Activated CD8-positive, alpha-beta memory T cell treated with anti-CD3 and anti-CD28 coated beads for 24 hours (primary cell): ENCODE measurements around the gene TNFRSF13B.
"Not testable (repeated sequence)": the region's sequence is repeated elsewhere in the genome, so short reads cannot be mapped to it uniquely, and the experiment has no call there.

Experiments
- DNase-seq: peaks from one replicate; pipeline ENCODE4 v3.0.0-alpha.2; 2020

The TNFRSF13B gene

DNA sequence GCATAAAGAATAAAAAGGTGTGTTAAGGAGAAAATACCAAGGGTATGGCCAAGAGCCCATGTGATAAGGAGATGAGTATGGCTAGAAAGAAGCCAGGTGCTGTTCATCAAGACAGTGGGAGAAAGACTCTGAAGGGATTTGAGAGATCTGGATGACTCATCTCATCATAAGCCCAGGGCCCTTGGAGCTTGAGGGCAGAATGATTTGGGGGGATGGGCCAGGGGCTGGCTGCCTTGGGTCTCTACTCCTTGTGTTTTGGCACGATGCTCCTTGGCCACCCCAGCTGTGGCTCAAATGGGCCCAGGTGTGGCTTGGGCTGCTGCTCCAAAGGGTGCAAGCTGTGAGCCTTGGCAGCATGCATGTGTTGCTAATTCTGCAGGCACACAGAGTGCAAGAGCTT is 14.5 kb upstream of the TNFRSF13B start:
- no peak for DNase-seq

DNA sequence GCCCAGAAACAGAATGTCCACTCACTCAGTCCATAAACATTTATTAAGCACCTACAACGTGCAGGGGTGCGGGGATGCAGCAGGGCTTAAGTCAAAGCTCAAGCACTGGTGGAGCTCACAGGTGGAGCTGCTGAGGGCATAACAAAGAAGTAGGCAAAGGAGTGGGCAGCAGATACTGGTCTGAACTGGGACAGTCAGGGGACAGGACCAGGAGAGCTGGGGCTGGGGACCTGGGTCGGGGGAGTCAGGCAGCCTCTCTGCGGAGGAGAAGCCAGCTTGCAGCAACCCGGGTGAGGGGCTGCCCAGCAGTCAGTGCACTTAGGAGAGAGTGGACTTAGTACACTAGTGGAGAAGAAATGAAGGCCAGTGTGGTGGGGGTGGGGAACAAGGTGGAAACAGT is 10.0 kb upstream of the TNFRSF13B start:
- DNase-seq: peak; percentile 40

GRCh38 chr17:16980813-16981731 is 9.2 kb upstream of the TNFRSF13B start:
- peak; percentile 28 for DNase-seq

DNA sequence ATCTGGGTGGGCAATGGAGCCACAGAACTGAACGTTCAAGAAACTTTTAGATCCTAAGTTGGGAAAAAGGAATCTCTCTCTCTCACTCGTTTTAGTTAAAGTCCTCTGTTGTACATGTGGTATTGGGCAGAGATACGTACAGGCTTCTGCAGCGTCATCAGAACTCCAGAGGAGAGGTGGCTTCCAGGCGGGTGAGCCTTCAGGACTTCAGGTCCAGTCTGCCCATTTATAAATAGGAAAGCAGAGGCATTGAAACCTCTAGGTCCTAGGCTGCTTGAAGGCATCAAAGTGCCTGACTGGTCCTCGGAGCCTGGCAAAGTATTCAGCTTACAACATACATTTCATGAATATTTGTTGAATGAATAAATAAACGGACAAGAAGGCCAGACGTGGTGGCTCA is 8.1 kb upstream of the TNFRSF13B start:
- peak; percentile 5 for DNase-seq

DNA sequence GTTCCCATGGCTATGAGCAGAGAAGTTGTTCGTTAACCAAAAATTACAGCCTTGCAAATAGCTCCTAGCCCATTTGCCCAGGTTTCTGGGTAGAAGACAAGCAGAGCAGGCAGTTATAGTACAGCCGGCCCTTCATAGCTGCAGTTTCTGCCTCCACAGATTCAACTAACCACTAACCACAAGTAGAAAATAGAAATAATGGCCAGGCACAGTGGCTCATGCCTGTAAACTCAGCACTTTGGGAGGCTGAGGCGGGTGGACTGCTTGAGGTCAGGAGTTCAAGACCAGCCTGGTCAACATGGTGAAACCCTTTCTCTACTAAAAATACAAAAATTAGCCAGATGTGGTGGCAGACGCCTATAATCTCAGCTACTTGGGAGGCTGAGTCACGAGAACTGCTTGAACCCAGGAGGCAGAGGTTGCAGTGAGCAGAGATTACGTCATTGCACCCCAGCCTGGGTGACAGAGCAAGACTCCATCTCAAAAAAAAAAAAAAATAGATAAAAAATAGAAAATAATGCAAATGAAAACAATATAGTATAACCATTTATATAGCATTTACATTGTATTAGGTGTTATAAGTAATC is 7.4 kb upstream of the TNFRSF13B start:
- DNase-seq: peak; percentile 21

DNA sequence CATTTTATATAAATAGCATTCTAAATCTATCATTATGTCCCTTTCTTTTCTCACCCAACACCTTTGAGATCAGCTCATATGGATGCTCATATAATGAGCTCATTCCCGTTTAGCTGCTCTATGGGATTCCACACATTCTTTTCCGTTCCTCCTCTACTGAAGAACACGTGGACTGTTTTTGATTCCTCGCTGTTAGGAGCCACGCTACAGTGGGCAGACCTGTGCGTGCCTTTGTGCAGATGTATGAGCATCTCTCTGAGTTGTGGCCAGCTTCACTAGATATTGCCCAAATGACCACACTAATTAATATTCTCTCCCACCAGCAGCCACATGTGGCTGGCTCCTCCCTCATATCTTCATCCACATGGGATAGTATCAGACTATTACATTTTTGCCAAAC is 6.0 kb upstream of the TNFRSF13B start:
- no peak for DNase-seq

DNA sequence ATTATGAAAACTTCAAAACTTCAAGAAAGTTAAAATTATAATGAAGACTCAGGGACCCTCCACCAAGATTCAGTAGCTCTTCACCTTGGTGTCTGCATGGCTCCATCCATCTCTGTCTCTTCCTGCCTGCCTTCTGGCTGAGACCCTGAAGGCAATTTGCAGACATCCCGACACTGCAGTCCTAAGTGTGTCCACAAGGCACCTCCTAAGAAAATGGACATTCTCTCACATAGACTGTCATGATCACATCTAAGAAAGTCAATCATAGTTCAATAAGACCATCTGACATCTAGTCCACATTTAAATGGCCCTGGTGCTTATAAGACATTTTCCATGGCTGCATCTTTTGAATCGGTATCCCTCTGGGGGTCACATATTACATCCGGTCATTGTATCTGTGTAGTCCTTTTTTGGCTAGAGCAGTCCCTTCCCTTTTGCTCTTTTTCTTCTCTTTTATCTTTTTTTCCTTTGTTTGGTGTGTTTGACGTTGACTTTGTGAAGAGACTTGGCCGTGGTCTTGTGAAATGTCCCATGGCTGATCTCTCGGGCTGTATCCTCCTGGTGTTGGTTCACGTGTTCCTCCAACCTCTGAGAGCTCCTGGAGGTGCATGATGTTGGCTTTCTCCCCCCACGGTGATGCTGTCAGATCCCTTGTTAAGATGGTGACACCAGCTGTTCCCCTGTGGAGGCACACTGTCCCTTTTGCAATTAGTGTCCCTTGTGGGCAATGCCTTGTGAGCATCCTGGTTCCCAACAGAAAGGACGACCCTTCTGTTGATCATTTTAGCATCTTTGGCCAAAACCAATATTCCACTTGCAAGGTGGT is 5.0 kb upstream of the TNFRSF13B start:
- peak; percentile 19 for DNase-seq

DNA sequence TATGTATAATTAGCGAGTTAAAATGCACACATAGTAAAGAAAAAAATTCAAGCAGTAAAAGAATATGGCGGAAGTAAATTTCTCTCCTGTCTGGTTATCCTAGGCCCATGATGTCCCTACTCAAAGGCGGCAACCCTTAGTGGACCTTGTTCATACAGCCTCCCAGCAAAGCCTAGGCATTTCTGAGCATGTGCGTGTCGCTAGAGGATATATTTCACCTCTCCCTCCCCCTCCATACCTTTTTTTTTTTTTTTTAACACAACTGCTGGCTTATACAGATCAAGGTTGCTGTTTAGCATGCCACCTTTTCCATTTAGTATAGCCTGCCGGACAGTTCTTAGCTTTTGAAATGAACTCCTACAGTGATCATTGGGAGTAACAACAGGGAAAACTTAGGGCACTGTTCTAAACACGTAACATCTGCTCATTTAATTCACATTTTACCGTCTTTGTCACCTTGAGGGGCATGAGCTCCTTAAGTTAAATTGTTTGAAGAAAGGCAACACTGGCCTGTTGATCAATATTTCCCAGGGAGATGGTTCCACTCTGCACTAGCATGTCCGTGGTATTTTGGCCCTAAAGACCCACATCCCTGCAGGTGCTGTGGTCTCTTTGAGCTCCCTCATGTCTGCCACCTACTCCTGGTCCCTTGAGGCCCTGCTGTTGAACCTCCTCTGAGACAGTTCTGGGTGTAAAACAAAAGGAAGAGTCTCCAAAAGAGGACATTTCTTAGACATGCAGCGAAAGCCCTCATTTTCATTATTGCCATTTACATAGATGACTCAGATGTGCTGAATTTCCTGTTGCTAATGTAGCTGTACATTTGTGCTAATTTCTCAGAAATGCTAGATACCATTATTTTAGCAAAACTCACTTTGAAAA is 4.1 kb upstream of the TNFRSF13B start:
- DNase-seq: peak; percentile 30

GRCh38 chr17:16975277-16975651 is 3.3 kb upstream of the TNFRSF13B start:
- DNase-seq: peak; percentile 1

GRCh38 chr17:16974569-16975276 is 2.8 kb upstream of the TNFRSF13B start:
- DNase-seq: peak; percentile 13

- DNase-seq: no peak
Observed at GRCh38 chr17:16973760-16974540, 2.0 kb upstream of the TNFRSF13B start.

DNA sequence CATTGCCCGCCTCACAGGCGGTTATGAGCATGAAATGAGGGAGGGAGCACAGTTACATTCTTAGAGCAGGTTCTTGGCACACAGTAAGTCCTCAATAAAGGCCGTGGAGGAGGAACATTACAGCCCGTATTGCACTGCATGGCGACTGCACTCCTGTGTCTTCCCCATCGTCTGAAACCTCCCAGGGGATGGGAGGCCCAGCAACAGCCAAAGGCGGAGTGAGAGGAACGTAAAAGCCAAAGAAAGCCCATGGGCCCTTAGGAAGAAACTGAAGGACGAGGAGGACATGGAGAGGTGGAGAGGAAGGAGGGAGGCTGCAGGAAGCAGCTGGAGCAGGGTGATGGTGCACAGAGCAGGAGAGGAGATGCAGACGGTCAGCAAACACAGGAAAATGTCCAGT is 1.1 kb upstream of the TNFRSF13B start:
- not testable (repeated sequence) for DNase-seq

DNA sequence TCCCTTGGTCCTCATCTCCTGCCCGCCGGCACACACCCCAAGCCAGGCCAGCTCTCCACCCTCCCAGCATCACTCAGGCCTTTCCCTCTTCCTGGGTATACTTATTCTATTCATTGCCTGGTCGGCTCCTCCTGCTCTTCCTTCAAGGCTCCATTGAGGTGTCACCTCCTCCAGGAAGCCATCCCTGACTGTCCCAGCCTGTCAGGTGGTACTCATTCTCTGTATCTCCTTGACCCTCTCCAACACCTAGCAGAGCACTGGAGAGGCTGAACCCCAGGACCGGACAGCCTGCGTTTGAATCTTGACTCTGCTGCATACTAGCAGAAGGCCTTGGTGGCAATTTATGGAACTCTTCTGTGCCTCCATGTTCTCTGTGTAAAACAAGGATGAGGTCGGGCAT is 428 bp upstream of the TNFRSF13B start:
- DNase-seq: no peak

- DNase-seq: no peak
Observed at GRCh38 chr17:16969931-16970906, 1.7 kb downstream of the TNFRSF13B start.

GRCh38 chr17:16968786-16969185 is 3.1 kb downstream of the TNFRSF13B start:
- DNase-seq: no peak

- DNase-seq: no peak
Observed at GRCh38 chr17:16962804-16963203, 9.1 kb downstream of the TNFRSF13B start.

DNA sequence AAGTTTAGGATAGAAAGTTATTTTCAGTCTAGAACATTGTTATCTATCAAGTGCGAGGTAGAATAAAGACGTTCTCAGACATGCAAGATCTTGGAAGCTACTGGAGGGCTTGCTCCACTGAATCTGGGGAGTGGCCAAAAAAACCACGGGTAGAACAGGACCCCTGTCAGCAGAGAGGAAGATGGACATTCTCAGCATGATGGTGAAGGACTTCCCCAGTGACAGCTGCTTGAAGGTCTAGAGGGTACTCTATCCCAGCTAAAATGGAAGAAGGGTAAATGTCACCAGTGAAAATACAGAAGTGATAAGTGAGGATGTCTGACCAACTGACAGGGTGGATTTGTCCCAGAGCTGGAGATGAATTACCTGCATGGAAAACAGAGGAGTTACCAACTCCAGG is 10.1 kb downstream of the TNFRSF13B start:
- DNase-seq: no peak

DNA sequence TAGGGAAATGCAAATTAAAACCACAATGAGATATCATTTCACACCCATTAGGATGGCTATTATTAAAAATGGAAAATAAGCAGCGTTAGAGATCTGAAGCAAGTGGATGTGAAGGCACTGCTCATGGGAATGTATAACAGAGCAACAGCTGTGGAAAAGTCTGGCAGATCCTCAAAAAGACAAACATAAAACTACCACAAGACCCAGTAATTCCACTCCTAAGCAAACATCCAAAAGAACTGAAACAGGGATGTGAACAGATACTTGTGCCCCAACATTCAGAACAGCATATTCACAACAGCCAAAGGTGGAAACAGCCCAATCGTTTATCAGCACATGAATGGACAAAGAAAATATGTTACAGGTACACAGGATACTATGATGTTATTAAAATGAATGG is 10.9 kb downstream of the TNFRSF13B start:
- DNase-seq: not testable (repeated sequence)

DNA sequence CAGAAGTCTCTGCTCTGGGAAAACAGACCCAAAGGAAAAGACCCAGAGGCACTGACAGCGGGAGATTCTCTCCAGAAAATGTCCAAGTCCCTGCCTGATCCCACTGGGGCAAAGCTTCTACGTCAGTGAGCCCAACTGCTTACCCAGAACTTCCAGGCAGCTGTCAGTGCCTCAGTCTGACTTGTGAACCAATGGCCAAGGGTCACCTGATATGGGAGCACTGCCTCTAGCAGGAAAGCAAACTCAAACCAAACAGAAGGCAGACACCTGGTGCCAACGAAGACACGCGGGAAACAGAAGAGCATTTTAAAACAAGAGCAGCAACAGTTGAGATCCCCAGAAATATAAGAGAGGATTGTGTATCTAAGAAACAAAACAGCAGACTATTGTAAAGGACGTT is 16.9 kb downstream of the TNFRSF13B start:
- DNase-seq: peak; percentile 13

GRCh38 chr17:16954521-16954920 is 17.4 kb downstream of the TNFRSF13B start:
- DNase-seq: peak; percentile 30
